Measurements from ENCODE around the gene ARRDC1.

Gene ARRDC1

DNA sequence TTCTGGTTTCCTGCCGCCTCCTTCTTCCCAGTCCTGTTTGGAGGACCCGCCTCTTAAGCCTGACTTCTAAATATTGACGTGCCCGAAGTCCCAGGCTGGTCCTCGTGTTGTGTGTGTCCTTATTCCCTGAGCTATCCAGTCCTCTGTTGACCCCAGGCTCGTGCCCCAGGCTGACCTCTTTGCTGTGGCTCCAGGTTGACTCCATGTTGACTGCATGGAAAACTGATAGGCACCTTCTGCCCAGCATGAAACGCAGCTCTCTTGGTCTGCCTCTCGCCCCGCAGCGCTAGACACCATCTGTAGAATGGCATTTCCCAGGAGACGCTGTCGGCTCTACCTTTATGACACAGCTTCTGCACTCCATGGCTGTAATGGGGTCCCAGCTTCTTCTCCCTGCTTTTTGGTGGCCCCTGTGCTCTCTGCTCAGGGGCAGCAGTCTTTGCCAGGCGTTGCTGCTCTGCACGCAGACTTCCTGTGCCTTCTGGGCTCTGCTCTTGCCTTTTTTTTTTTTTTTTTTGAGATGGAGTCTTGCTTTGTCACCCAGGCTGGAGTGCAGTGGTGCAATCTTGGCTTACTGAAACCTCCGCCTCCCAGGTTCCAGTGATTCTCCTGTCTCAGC lies 41.7 kb downstream of the ARRDC1 start:
- DNase-seq (ENCODE audit: low spot score), result no peak
- Mint-ChIP-seq H3K27me3 (ENCODE audit: low read depth) (no peaks in the 10 kb centered on the region), H3K27ac (peak overlapping the region; percentile 74), H3K4me3 (peak overlapping the region; percentile 30), H3K36me3 (ENCODE audit: low read depth) (peaks cover 40% of the 10 kb centered on the region), H3K9me3 (no peaks in the 10 kb centered on the region), H3K4me1 (ENCODE audit: low read depth) (peaks cover 20% of the 10 kb centered on the region)

DNA sequence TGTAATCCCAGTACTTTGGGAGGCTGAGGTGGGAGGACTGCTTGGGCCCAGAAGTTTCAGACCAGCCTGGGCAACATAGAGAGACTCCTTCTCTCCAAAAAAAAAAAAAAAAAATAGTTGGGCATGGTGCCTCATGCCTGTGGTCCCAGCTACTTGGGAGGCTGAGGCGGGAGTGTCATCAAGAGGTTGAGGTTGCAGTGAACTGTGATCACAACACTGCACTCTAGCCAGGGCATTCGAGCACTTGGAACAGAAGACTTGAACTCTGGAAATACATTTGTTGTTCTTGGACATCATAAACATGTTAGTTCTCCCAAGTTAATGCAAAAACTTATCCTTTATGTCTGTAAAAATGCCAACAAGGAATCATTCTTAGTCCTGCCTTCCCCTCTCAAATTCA lies 42.9 kb downstream of the ARRDC1 start:
- H3K27ac Mint-ChIP-seq, result no peak overlapping the region
- peaks cover 20% of the 10 kb centered on the region for H3K4me1 Mint-ChIP-seq (ENCODE audit: low read depth)
- no peak for DNase-seq (ENCODE audit: low spot score)
- H3K4me3 Mint-ChIP-seq, result no peak overlapping the region
- peaks cover 39% of the 10 kb centered on the region for H3K36me3 Mint-ChIP-seq (ENCODE audit: low read depth)
- no peaks in the 10 kb centered on the region for H3K9me3 Mint-ChIP-seq
- no peaks in the 10 kb centered on the region for H3K27me3 Mint-ChIP-seq (ENCODE audit: low read depth)

DNA sequence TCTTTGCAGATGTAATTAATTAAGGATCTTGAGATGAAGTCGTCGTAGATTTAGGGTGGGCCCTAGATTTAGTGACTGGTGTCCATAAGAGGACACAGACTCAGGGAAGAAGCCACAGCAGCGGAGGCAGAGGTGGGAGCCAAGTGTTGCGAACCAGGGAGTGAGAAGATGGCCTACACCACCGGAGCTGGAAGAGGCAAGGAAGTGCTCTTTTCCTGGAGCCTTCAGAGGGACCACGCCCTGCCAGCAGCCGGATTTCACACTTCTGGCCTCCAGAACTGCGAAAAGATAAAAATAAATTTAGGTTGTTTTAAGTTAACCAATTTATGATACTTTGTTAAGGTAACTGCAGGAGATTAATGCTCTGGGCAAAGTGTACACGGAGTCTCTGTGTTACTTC lies 44.1 kb downstream of the ARRDC1 start:
- Mint-ChIP-seq H3K27ac (no peak overlapping the region), H3K27me3 (ENCODE audit: low read depth) (no peaks in the 10 kb centered on the region), H3K4me3 (no peak overlapping the region), H3K36me3 (ENCODE audit: low read depth) (peaks cover 32% of the 10 kb centered on the region), H3K9me3 (no peaks in the 10 kb centered on the region), H3K4me1 (ENCODE audit: low read depth) (peaks cover 20% of the 10 kb centered on the region)
- no peak for DNase-seq (ENCODE audit: low spot score)

- peak overlapping the region; percentile 17 for H3K27ac Mint-ChIP-seq
- H3K9me3 Mint-ChIP-seq, result no peaks in the 10 kb centered on the region
Observed at GRCh38 chr9:137650259-137650658, 44.8 kb downstream of the ARRDC1 start.

GRCh38 chr9:137650779-137651178 lies 45.3 kb downstream of the ARRDC1 start:
- no peaks in the 10 kb centered on the region for H3K9me3 Mint-ChIP-seq
- no peaks in the 10 kb centered on the region for H3K27me3 Mint-ChIP-seq (ENCODE audit: low read depth)
- DNase-seq (ENCODE audit: low spot score), result no peak
- H3K27ac Mint-ChIP-seq, result no peak overlapping the region
- H3K4me3 Mint-ChIP-seq, result no peak overlapping the region
- peaks cover 33% of the 10 kb centered on the region for H3K36me3 Mint-ChIP-seq (ENCODE audit: low read depth)
- H3K4me1 Mint-ChIP-seq (ENCODE audit: low read depth), result peaks cover 20% of the 10 kb centered on the region

More at GRCh38 chr9:137650259-137650658, 44.8 kb downstream of the ARRDC1 start:
- DNase-seq (ENCODE audit: low spot score), result no peak
- Mint-ChIP-seq H3K4me3 (no peak overlapping the region), H3K27me3 (ENCODE audit: low read depth) (no peaks in the 10 kb centered on the region), H3K36me3 (ENCODE audit: low read depth) (peaks cover 30% of the 10 kb centered on the region), H3K4me1 (ENCODE audit: low read depth) (peaks cover 20% of the 10 kb centered on the region)

- Mint-ChIP-seq H3K4me1 (ENCODE audit: low read depth) (peaks cover 14% of the 10 kb centered on the region), H3K36me3 (ENCODE audit: low read depth) (peaks cover 11% of the 10 kb centered on the region), H3K27me3 (ENCODE audit: low read depth) (no peaks in the 10 kb centered on the region), H3K9me3 (no peaks in the 10 kb centered on the region), H3K4me3 (no peak overlapping the region), H3K27ac (no peak overlapping the region)
- no peak for DNase-seq (ENCODE audit: low spot score)
Observed at GRCh38 chr9:137656416-137656815, 50.9 kb downstream of the ARRDC1 start.

DNA sequence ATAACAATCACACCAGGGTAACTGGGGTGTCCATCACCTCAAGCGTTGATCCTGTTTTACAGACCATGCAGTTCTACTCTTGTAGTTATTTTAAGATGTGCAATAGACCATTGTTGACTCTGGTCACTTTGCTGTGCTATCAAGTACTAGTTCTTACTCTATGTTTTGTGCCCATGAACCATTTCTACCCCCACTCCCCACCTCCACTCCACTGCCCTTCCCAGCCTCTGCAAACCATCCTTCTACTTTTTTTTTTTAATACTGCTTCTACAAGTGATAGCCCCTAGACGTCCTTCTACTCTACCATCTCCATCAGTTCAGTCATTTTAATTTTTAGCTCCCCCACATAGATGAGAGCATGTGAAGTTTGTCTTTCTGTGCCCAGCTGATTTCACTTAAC lies 52.1 kb downstream of the ARRDC1 start:
- H3K36me3 Mint-ChIP-seq (ENCODE audit: low read depth), result peaks cover 8% of the 10 kb centered on the region
- no peak for DNase-seq (ENCODE audit: low spot score)
- H3K4me1 Mint-ChIP-seq (ENCODE audit: low read depth), result peaks cover 14% of the 10 kb centered on the region
- H3K27me3 Mint-ChIP-seq (ENCODE audit: low read depth), result no peaks in the 10 kb centered on the region
- H3K9me3 Mint-ChIP-seq, result no peaks in the 10 kb centered on the region
- H3K27ac Mint-ChIP-seq, result no peak overlapping the region
- H3K4me3 Mint-ChIP-seq, result no peak overlapping the region

DNA sequence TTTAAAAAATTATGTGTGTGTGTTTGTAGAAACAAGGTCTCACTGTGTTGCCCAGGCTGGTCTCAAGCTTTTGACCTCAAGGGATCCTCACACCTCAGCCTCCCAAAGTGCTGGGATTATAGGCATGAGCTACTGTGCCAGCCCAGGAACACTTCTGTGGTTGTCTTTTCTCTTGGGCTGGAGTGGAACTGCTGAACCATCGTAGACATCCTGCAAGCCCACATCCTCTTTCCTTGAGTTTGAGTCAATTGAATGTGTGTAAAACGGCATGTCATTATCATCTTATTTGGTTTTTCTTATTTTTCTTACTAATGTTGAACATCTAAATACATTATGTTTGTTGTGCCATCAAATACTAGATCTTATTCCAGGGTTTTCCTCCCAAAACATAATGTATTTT lies 53.3 kb downstream of the ARRDC1 start:
- Mint-ChIP-seq H3K9me3 (no peaks in the 10 kb centered on the region), H3K4me1 (ENCODE audit: low read depth) (peaks cover 14% of the 10 kb centered on the region), H3K4me3 (no peak overlapping the region), H3K27ac (peak overlapping the region; percentile 14), H3K27me3 (ENCODE audit: low read depth) (no peaks in the 10 kb centered on the region), H3K36me3 (ENCODE audit: low read depth) (peaks cover 10% of the 10 kb centered on the region)
- no peak for DNase-seq (ENCODE audit: low spot score)

- no peak for DNase-seq (ENCODE audit: low spot score)
- no peak overlapping the region for H3K4me3 Mint-ChIP-seq
- no peak overlapping the region for H3K27ac Mint-ChIP-seq
- no peaks in the 10 kb centered on the region for H3K9me3 Mint-ChIP-seq
- no peaks in the 10 kb centered on the region for H3K27me3 Mint-ChIP-seq (ENCODE audit: low read depth)
- H3K36me3 Mint-ChIP-seq (ENCODE audit: low read depth), result peaks cover 12% of the 10 kb centered on the region
- H3K4me1 Mint-ChIP-seq (ENCODE audit: low read depth), result peaks cover 14% of the 10 kb centered on the region
Observed at GRCh38 chr9:137660144-137660543, 54.7 kb downstream of the ARRDC1 start.

DNA sequence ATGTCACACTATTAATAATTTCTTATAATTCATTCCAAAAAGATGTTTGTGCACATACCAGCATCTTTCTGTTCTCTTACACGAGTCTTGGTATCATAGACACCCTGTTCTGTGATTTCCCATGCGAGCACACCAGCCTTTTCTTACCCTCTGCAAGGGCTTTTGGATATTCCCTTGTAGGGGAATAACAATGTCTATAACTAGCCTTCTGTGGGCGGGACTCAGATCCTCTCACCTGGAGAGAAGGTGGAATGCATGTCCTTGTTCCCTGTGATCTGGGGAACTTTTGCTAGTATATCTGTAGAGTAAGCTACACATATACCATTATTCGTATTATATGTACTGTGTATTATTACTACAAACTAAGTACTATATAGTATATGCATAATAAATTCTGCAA lies 58.1 kb downstream of the ARRDC1 start:
- H3K27me3 Mint-ChIP-seq (ENCODE audit: low read depth), result no peaks in the 10 kb centered on the region
- no peak overlapping the region for H3K4me3 Mint-ChIP-seq
- H3K36me3 Mint-ChIP-seq (ENCODE audit: low read depth), result peaks cover 7% of the 10 kb centered on the region
- no peaks in the 10 kb centered on the region for H3K9me3 Mint-ChIP-seq
- H3K4me1 Mint-ChIP-seq (ENCODE audit: low read depth), result peaks cover 8% of the 10 kb centered on the region
- no peak overlapping the region for H3K27ac Mint-ChIP-seq
- no peak for DNase-seq (ENCODE audit: low spot score)

DNA sequence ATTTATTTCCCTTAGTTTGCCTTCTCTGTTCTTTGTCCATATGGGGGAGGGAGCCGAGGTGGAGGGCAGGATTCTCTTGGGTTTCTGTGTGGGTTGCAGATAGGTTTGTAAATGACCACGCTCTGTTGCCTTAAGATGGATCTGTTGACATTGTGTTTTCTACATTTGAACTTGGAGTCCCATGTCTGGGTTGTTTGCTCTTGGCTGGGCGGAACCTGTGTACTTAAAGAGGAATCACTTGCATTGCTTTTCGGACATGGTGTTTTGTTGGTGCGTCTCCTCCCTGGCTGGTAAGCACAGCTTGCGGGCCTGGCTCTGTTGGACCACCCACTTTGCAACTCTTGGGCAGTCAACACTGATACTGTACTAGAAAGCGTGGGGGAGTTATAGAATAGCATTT lies 59.2 kb downstream of the ARRDC1 start:
- no peaks in the 10 kb centered on the region for H3K27me3 Mint-ChIP-seq (ENCODE audit: low read depth)
- H3K36me3 Mint-ChIP-seq (ENCODE audit: low read depth), result peaks cover 12% of the 10 kb centered on the region
- H3K27ac Mint-ChIP-seq, result no peak overlapping the region
- H3K9me3 Mint-ChIP-seq, result no peaks in the 10 kb centered on the region
- no peak overlapping the region for H3K4me3 Mint-ChIP-seq
- H3K4me1 Mint-ChIP-seq (ENCODE audit: low read depth), result peaks cover 4% of the 10 kb centered on the region
- no peak for DNase-seq (ENCODE audit: low spot score)

Measured in T-helper 2 cell treated with Interferon-gamma antibody and Interleukin-4, amounts not matched to agents 5 μg/mL and 100 μg/mL, for 36 hours (primary cell).